Lung (tissue), 12 donors: Measurements from ENCODE around the gene TSC22D2. TPM values are rescaled to one million over a fixed set of nuclear protein-coding genes. Genes with fewer than 3 reads are reported as not detected.
A peak's percentile ranks its signal among the peaks of the same experiment; 100 is the strongest.

Experiments used
- ATAC-seq: fragments of 200-7000 bp; cut with Tn5 transposase; one replicate; pipeline ENCODE4 v1.9.1; 2020; ENCODE audit warnings: moderate number of reproducible peaks; ENCODE audit not compliant: insufficient read depth, low FRiP score
- DNase-seq, 3 donors: peaks; one replicate each; pipeline ENCODE4 v3.0.0-alpha.2; 2013 to 2017
- H3K27ac ChIP-seq, 2 donors: one replicate each; pipeline ENCODE4 v1.5.1; 2013; ENCODE audit warnings: mild to moderate bottlenecking in 2 of 2, moderate library complexity in 2 of 2, control low read depth in 1 of 2, inconsistent platforms in 1 of 2, low read depth in 1 of 2, low read length in 1 of 2
- H3K27me3 ChIP-seq, 3 donors: one replicate each; pipeline ENCODE4 v1.5.1; 2013; ENCODE audit warnings: low read length in 2 of 3; ENCODE audit not compliant: control insufficient read depth in 3 of 3, insufficient read depth in 3 of 3
- H3K36me3 ChIP-seq, 4 donors: one replicate each; pipeline ENCODE4 v1.5.1; 2013; ENCODE audit warnings: low read length in 4 of 4, mild to moderate bottlenecking in 1 of 4, moderate library complexity in 1 of 4; ENCODE audit not compliant: control insufficient read depth in 4 of 4, insufficient read depth in 4 of 4
- H3K4me1 ChIP-seq, 5 donors: one replicate each; pipeline ENCODE4 v1.5.1; 2013; ENCODE audit warnings: low read length in 5 of 5, mild to moderate bottlenecking in 2 of 5, moderate library complexity in 1 of 5; ENCODE audit not compliant: control insufficient read depth in 5 of 5, insufficient read depth in 5 of 5
- H3K4me3 ChIP-seq: one replicate; pipeline ENCODE4 v1.5.1; 2013; ENCODE audit warnings: mild to moderate bottlenecking, control low read depth, moderate library complexity
- H3K9ac ChIP-seq, 2 donors: one replicate each; pipeline ENCODE4 v1.5.1; 2013; ENCODE audit warnings: low read length in 2 of 2, control low read depth in 1 of 2; ENCODE audit not compliant: insufficient read depth in 1 of 2
- H3K9me3 ChIP-seq, 4 donors: one replicate each; pipeline ENCODE4 v1.5.1; 2013; ENCODE audit warnings: low read length in 3 of 4, mild to moderate bottlenecking in 1 of 4, moderate library complexity in 1 of 4; ENCODE audit not compliant: control insufficient read depth in 4 of 4, insufficient read depth in 3 of 4
- CTCF ChIP-seq: IDR thresholded peaks from 2 replicates; pipeline ENCODE4 v1.5.1; 2012; ENCODE audit warnings: mild to moderate bottlenecking; ENCODE audit errors: control extremely low read depth, extremely low read depth
- WGBS, 2 donors: extraction: QIAGEN DNeasy Blood & Tissue Kit; methylation state at CpG; one replicate each; pipeline ENCODE4 v1.1.7; 2013; 5-methylcytosine and 5-hydroxymethylcytosine counted together
- polyA plus RNA-seq, 2 donors: library from polyadenylated mRNA; stranded (reverse); fragments of 200-250 nt; gene quantifications; one replicate each; pipeline ENCODE4 v1.2.1, GENCODE V29; 2013
- total RNA-seq, 2 donors: library from RNA; depleted of rRNA in 1 of 2; stranded (reverse); fragments of >200 nt in 1 of 2; gene quantifications; one replicate each; pipeline ENCODE4 v1.2.1, GENCODE V29; 2014 to 2021
- donor health status: control.
- donor health status: control.
- donor health status: Bipolar disorder and iron deficiency.
- donor health status: healthy.
- donor health status: DM: yes; HTN: yes; CAD: no.

TSC22D2 gene
- total and polyA plus RNA-seq, 4 donors: 8.8 to 57.7 (median 18.7) TPM

GRCh38 chr3:150396491-150396890 lies 11.6 kb upstream of the TSC22D2 start:
- WGBS, 2 donors: 42 to 52% methylated on average over 1 of the region's 1 CpG
- DNase-seq (no peak), ATAC-seq (no peak)
- Histone ChIP-seq H3K4me3 (no peak overlapping the region), H3K27me3 (no peaks in the 10 kb centered on the region), H3K4me1 (peaks cover 0 to 22% (median 4%) of the 10 kb centered on the region in 5 donors), H3K9me3 (no peaks in the 10 kb centered on the region), H3K27ac (no peak overlapping the region), H3K9ac (peak overlapping the region in 1 of 2 donors; percentile 70), H3K36me3 (no peaks in the 10 kb centered on the region)
- no peak for TF ChIP-seq CTCF

- no peak for TF ChIP-seq CTCF
These were observed 11.0 kb upstream of the TSC22D2 start for GRCh38 chr3:150396956-150397550.

DNA sequence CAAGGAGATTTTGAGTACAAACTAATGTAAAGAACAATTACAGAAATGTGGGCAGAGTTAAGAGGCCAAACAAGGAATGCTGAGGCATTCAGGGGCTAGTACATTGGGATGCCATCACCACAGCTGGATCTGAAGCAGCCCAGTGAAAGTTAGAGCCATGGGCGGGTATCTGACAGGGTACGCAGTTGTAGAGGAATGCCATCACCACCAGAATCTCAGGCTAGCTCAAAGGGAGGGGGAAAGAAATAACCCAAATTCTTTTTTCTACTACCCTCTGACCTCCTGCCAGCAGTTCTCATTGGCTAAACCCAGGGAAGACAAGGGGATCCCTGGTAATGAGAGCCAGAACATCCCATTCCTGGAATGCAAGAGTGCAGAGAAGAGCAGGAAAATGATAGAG lies 9.0 kb upstream of the TSC22D2 start:
- no peak for TF ChIP-seq CTCF
- H3K9ac ChIP-seq: no peak overlapping the region
- 95 to 99% methylated on average over 2 of the region's 2 CpGs for WGBS, 2 donors

More at GRCh38 chr3:150396956-150397550, 11.0 kb upstream of the TSC22D2 start:
- no peak overlapping the region for H3K4me3 ChIP-seq
- H3K36me3 ChIP-seq: no peaks in the 10 kb centered on the region
- peak overlapping the region in 1 of 2 donors; percentile 70 for H3K9ac ChIP-seq
- 84 to 92% methylated on average over 3 of the region's 3 CpGs for WGBS, 2 donors
- DNase-seq (peak; percentile 35 to 86 (median 85)), ATAC-seq (no peak)
- no peaks in the 10 kb centered on the region for H3K27me3 ChIP-seq
- peaks cover 0 to 22% (median 4%) of the 10 kb centered on the region in 5 donors for H3K4me1 ChIP-seq
- no peaks in the 10 kb centered on the region for H3K9me3 ChIP-seq
- no peak overlapping the region for H3K27ac ChIP-seq

GRCh38 chr3:150401285-150401684 lies 6.8 kb upstream of the TSC22D2 start:
- no peak overlapping the region for H3K9ac ChIP-seq

More for the DNA sequence above, 9.0 kb upstream of the TSC22D2 start:
- Histone ChIP-seq H3K27ac (no peak overlapping the region), H3K4me1 (peaks cover 0 to 22% (median 4%) of the 10 kb centered on the region in 5 donors), H3K27me3 (no peaks in the 10 kb centered on the region), H3K4me3 (no peak overlapping the region), H3K36me3 (no peaks in the 10 kb centered on the region), H3K9me3 (no peaks in the 10 kb centered on the region)
- no peak for DNase-seq
- no peak for ATAC-seq

More at GRCh38 chr3:150401285-150401684, 6.8 kb upstream of the TSC22D2 start:
- Histone ChIP-seq H3K9me3 (no peaks in the 10 kb centered on the region), H3K36me3 (no peaks in the 10 kb centered on the region), H3K4me3 (no peak overlapping the region), H3K4me1 (peaks cover 0 to 20% (median 4%) of the 10 kb centered on the region in 5 donors), H3K27ac (no peak overlapping the region), H3K27me3 (no peaks in the 10 kb centered on the region)
- ATAC-seq: no peak
- no peak for TF ChIP-seq CTCF
- WGBS, 2 donors: 95 to 96% methylated on average over 3 of the region's 3 CpGs
- no peak for DNase-seq
